ENCODE data around the gene APBB2. TPM values are rescaled to one million over a fixed set of nuclear protein-coding genes. Genes with fewer than 3 reads are reported as not detected.

The APBB2 gene
- total and polyA plus RNA-seq, 7 experiments from 2014 or later: 0.42 to 1.5 (median 0.59) TPM; not detected in 2

DNA sequence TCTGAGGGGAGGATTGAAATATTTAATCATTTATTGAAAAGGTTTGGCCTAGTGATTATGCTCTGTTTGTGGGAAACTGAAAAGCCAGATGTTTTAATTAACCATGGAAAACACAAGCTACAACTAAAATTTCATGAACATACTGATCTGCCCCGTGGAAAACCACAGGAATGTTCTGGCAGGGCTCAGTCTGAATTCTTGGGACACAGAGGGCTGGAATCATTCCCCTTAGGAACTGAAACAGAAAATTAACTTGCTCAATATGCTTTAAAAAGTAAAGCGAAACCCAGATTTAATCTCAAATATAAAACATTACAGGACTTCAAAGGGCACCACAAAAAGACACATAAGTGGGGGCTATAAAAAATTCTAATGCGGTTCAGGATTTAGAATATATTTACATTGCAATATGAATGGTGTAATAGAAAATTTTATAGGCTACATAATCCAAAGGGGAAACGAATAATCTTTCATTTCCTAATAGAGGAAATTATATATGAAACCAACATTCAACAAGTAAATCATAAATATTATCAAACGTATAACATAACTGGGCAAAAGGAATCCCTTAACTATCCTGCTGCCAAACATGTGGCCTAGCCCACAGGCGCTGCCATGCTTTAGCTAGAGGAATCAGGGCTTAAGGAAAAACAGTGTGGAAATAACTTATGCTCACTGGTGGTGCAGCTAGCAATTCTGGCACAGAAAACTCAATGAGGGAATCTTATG, 70.9 kb downstream of the APBB2 start:
- ATAC-seq (no peak), DNase-seq (no peak)
- H3K4me1 ChIP-seq (ENCODE audit: control insufficient read depth in 2 of 2, insufficient read depth in 2 of 2, low read length in 2 of 2): no peaks in the 10 kb centered on the region
- no peaks in the 10 kb centered on the region for H3K9me3 ChIP-seq (ENCODE audit: control insufficient read depth in 2 of 3, low read length in 3 of 3)
- POLR2A ChIA-PET: no interaction called here
- intact Hi-C loops (cut with micrococcal nuclease): no loop called here
- H3K27ac ChIP-seq (ENCODE audit: low read depth, low read length): no peak overlapping the region
- no peaks in the 10 kb centered on the region for H3K27me3 ChIP-seq (ENCODE audit: control insufficient read depth in 2 of 2, insufficient read depth in 2 of 2, low read length in 2 of 2)
- Mint-ChIP-seq H3K36me3 (no peaks in the 10 kb centered on the region), H3K9me3 (peaks cover 0 to 3% (median 0%) of the 10 kb centered on the region in 11 donors), H3K27ac (no peak overlapping the region), H3K4me3 (no peak overlapping the region), H3K27me3 (peaks cover 0 to 16% (median 3%) of the 10 kb centered on the region in 5 donors), H3K4me1 (no peaks in the 10 kb centered on the region)
- H3K36me3 ChIP-seq (ENCODE audit: control insufficient read depth in 2 of 3, insufficient read depth in 3 of 3, low read length in 3 of 3): no peaks in the 10 kb centered on the region
- H3K4me3 ChIP-seq (ENCODE audit: low read length): no peak overlapping the region
- CTCF ChIA-PET: no interaction called here

GRCh38 chr4:41142376-41143310, 71.7 kb downstream of the APBB2 start:
- no peaks in the 10 kb centered on the region for H3K36me3 ChIP-seq (ENCODE audit: control insufficient read depth in 2 of 3, insufficient read depth in 3 of 3, low read length in 3 of 3)

DNA sequence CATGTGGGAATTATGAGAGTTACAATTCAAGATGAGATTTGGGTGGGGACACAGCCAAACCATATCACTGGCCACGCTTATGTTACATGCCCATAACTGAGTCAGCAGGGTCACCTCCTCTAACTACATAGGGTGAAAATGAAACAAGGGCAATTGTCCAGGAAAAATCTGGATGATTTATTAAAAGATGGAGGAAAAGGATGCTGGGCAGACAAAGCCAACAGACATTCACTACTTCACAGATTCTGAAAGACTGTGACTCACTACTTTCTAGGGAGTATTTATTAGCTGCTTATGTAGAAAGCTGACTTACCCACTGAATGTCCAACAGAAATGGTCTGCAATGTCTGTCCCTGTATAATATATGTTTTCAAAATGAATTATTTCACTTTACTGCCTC, 72.4 kb downstream of the APBB2 start:
- no peak for ATAC-seq
- Histone ChIP-seq H3K9me3 (ENCODE audit: control insufficient read depth in 2 of 3, low read length in 3 of 3) (no peaks in the 10 kb centered on the region), H3K4me3 (ENCODE audit: low read length) (no peak overlapping the region), H3K27me3 (ENCODE audit: control insufficient read depth in 2 of 2, insufficient read depth in 2 of 2, low read length in 2 of 2) (no peaks in the 10 kb centered on the region), H3K36me3 (ENCODE audit: control insufficient read depth in 2 of 3, insufficient read depth in 3 of 3, low read length in 3 of 3) (no peaks in the 10 kb centered on the region), H3K27ac (ENCODE audit: low read depth, low read length) (no peak overlapping the region), H3K4me1 (ENCODE audit: control insufficient read depth in 2 of 2, insufficient read depth in 2 of 2, low read length in 2 of 2) (no peaks in the 10 kb centered on the region)
- Mint-ChIP-seq H3K4me3 (no peak overlapping the region), H3K27me3 (peaks cover 0 to 12% (median 3%) of the 10 kb centered on the region in 5 donors), H3K4me1 (no peaks in the 10 kb centered on the region), H3K36me3 (no peaks in the 10 kb centered on the region), H3K27ac (no peak overlapping the region), H3K9me3 (peaks cover 0 to 3% (median 0%) of the 10 kb centered on the region in 11 donors)
- CTCF ChIA-PET: no interaction called here
- DNase-seq: no peak
- intact Hi-C loops (cut with micrococcal nuclease): no loop called here
- POLR2A ChIA-PET: no interaction called here

More at GRCh38 chr4:41142376-41143310, 71.7 kb downstream of the APBB2 start:
- peaks cover 0 to 3% (median 0%) of the 10 kb centered on the region in 11 donors for H3K9me3 Mint-ChIP-seq
- Histone ChIP-seq H3K4me3 (ENCODE audit: low read length) (no peak overlapping the region), H3K4me1 (ENCODE audit: control insufficient read depth in 2 of 2, insufficient read depth in 2 of 2, low read length in 2 of 2) (no peaks in the 10 kb centered on the region), H3K9me3 (ENCODE audit: control insufficient read depth in 2 of 3, low read length in 3 of 3) (no peaks in the 10 kb centered on the region), H3K27ac (ENCODE audit: low read depth, low read length) (no peak overlapping the region), H3K27me3 (ENCODE audit: control insufficient read depth in 2 of 2, insufficient read depth in 2 of 2, low read length in 2 of 2) (no peaks in the 10 kb centered on the region)
- no peak overlapping the region for H3K4me3 Mint-ChIP-seq
- no peaks in the 10 kb centered on the region for H3K4me1 Mint-ChIP-seq
- DNase-seq (no peak), ATAC-seq (no peak)
- ChIA-PET POLR2A (no interaction called here), CTCF (no interaction called here)
- H3K27ac Mint-ChIP-seq: no peak overlapping the region
- peaks cover 0 to 12% (median 2%) of the 10 kb centered on the region in 5 donors for H3K27me3 Mint-ChIP-seq
- no peaks in the 10 kb centered on the region for H3K36me3 Mint-ChIP-seq
- intact Hi-C loops (cut with micrococcal nuclease): no loop called here

DNA sequence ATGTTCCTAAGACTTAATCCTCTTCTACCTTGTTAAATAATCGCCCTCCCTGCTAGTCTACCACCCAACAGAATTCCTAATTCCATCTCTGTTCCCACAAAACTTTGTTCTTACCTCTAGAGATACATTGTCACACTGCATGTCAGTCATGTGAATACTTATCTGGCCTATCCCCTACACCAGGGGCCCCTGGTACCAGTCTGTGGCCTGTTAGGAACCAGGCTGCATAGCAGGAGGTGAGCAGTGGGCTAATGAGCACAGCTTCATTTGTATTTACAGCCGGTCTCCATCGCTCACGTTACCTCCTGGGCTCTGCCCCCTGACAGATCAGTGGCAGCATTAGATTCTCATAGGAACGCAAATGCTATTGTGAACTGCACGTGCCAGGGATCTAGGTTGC, 73.9 kb downstream of the APBB2 start:
- intact Hi-C loops (cut with micrococcal nuclease): no loop called here
- ATAC-seq: no peak
- CTCF ChIA-PET: no interaction called here

DNA sequence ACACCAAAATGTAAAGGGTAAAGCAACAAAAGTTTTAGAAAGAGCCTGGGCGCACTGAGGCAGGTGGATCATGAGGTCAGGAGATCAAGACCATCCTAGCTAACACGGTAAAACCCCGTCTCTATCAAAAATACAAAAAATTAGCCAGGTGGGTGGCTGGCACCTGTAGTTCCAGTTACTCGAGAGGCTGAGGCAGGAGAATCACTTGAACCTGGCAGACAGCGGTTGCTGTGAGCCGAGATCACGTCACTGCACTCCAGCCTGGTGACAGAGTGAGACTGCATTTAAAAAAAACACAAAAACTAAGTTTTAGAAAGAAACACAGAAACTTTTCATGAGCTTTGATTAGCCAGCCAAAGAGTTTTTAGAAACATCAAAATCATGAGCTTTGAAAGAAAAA, 76.5 kb downstream of the APBB2 start:
- Mint-ChIP-seq H3K9me3 (peaks cover 0 to 5% (median 0%) of the 10 kb centered on the region in 11 donors), H3K4me1 (no peaks in the 10 kb centered on the region), H3K27ac (no peak overlapping the region), H3K4me3 (no peak overlapping the region), H3K27me3 (peaks cover 0 to 9% (median 3%) of the 10 kb centered on the region in 5 donors), H3K36me3 (no peaks in the 10 kb centered on the region)
- H3K27ac ChIP-seq (ENCODE audit: low read depth, low read length): no peak overlapping the region
- ATAC-seq: no peak
- no peak overlapping the region for H3K4me3 ChIP-seq (ENCODE audit: low read length)
- no peaks in the 10 kb centered on the region for H3K9me3 ChIP-seq (ENCODE audit: control insufficient read depth in 2 of 3, low read length in 3 of 3)
- intact Hi-C loops (cut with micrococcal nuclease): no loop called here
- no peaks in the 10 kb centered on the region for H3K36me3 ChIP-seq (ENCODE audit: control insufficient read depth in 2 of 3, insufficient read depth in 3 of 3, low read length in 3 of 3)
- POLR2A ChIA-PET: no interaction called here
- CTCF ChIA-PET: no interaction called here
- H3K27me3 ChIP-seq (ENCODE audit: control insufficient read depth in 2 of 2, insufficient read depth in 2 of 2, low read length in 2 of 2): no peaks in the 10 kb centered on the region
- no peaks in the 10 kb centered on the region for H3K4me1 ChIP-seq (ENCODE audit: control insufficient read depth in 2 of 2, insufficient read depth in 2 of 2, low read length in 2 of 2)
- no peak for DNase-seq

More for the DNA sequence above, 73.9 kb downstream of the APBB2 start:
- POLR2A ChIA-PET: no interaction called here
- DNase-seq: no peak
- Histone ChIP-seq H3K4me3 (ENCODE audit: low read length) (no peak overlapping the region), H3K4me1 (ENCODE audit: control insufficient read depth in 2 of 2, insufficient read depth in 2 of 2, low read length in 2 of 2) (no peaks in the 10 kb centered on the region), H3K36me3 (ENCODE audit: control insufficient read depth in 2 of 3, insufficient read depth in 3 of 3, low read length in 3 of 3) (no peaks in the 10 kb centered on the region), H3K27me3 (ENCODE audit: control insufficient read depth in 2 of 2, insufficient read depth in 2 of 2, low read length in 2 of 2) (no peaks in the 10 kb centered on the region), H3K27ac (ENCODE audit: low read depth, low read length) (no peak overlapping the region), H3K9me3 (ENCODE audit: control insufficient read depth in 2 of 3, low read length in 3 of 3) (no peaks in the 10 kb centered on the region)
- H3K9me3 Mint-ChIP-seq: peaks cover 0 to 5% (median 0%) of the 10 kb centered on the region in 11 donors
- H3K4me1 Mint-ChIP-seq: no peaks in the 10 kb centered on the region
- H3K4me3 Mint-ChIP-seq: no peak overlapping the region
- H3K27me3 Mint-ChIP-seq: peaks cover 0 to 20% (median 4%) of the 10 kb centered on the region in 5 donors
- H3K27ac Mint-ChIP-seq: no peak overlapping the region
- no peaks in the 10 kb centered on the region for H3K36me3 Mint-ChIP-seq

DNA sequence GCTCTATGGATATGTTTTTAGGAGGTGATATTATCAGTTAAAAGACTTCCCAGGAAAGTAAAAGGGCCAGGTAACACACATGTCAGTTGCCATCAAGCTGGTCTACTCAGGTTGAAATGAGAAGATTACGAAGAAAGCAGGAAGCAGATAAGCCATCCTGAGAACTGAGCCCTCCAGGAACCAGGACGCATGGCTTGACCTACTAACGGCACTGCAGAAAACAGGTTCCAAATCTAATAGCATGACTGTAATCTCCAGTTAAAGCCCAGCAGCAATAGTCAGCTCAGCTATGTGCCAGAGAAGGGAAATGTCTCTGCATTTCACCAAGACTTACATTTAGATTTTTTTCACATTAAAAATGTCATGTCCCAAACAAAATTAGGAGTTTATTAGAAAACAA, 77.9 kb downstream of the APBB2 start:
- ChIA-PET CTCF (no interaction called here), POLR2A (no interaction called here)
- peaks cover 4 to 15% (median 7%) of the 10 kb centered on the region in 5 donors for H3K27me3 Mint-ChIP-seq

More for the DNA sequence above, 77.9 kb downstream of the APBB2 start:
- Histone ChIP-seq H3K27ac (ENCODE audit: low read depth, low read length) (no peak overlapping the region), H3K9me3 (ENCODE audit: control insufficient read depth in 2 of 3, low read length in 3 of 3) (no peaks in the 10 kb centered on the region), H3K36me3 (ENCODE audit: control insufficient read depth in 2 of 3, insufficient read depth in 3 of 3, low read length in 3 of 3) (no peaks in the 10 kb centered on the region), H3K4me1 (ENCODE audit: control insufficient read depth in 2 of 2, insufficient read depth in 2 of 2, low read length in 2 of 2) (no peaks in the 10 kb centered on the region), H3K4me3 (ENCODE audit: low read length) (no peak overlapping the region), H3K27me3 (ENCODE audit: control insufficient read depth in 2 of 2, insufficient read depth in 2 of 2, low read length in 2 of 2) (no peaks in the 10 kb centered on the region)
- Mint-ChIP-seq H3K4me1 (no peaks in the 10 kb centered on the region), H3K27ac (no peak overlapping the region), H3K4me3 (no peak overlapping the region), H3K9me3 (peaks cover 0 to 5% (median 0%) of the 10 kb centered on the region in 11 donors), H3K36me3 (no peaks in the 10 kb centered on the region)
- ATAC-seq (no peak), DNase-seq (no peak)
- intact Hi-C loops (cut with micrococcal nuclease): no loop called here

Data from naive thymus-derived CD4-positive, alpha-beta T cell (primary cell).